Left forelimb (tissue), 1 donor: ENCODE measurements around the gene GALC.
"Not testable (repeated sequence)": the region's sequence is repeated elsewhere in the genome, so short reads cannot be mapped to it uniquely, and the experiment has no call there.

ENCODE experiments used
- DNase-seq: peaks from one replicate; pipeline ENCODE4 v3.0.0-alpha.2; 2018; ENCODE audit warnings: low spot score

Gene GALC

GRCh38 chr14:87992718-87993628 lies at the start of gene GALC:
TSS of gene GALC (minus strand) at chr14:87993182. CDS start at chr14:87993164, 18 bp downstream.
- DNase-seq, result peak; percentile 95

GRCh38 chr14:88040146-88040545 lies 47.2 kb upstream of the GALC start:
- DNase-seq, result no peak

- no peak for DNase-seq
Measured at GRCh38 chr14:88039197-88039596, 46.2 kb upstream of the GALC start.

GRCh38 chr14:88037325-88037724 lies 44.3 kb upstream of the GALC start:
- DNase-seq, result no peak

- DNase-seq, result no peak
Measured at GRCh38 chr14:88036422-88036821, 43.4 kb upstream of the GALC start.

GRCh38 chr14:88034076-88034475 lies 41.1 kb upstream of the GALC start:
- no peak for DNase-seq

GRCh38 chr14:88032373-88032772 lies 39.4 kb upstream of the GALC start:
- no peak for DNase-seq

- no peak for DNase-seq
Measured at GRCh38 chr14:88030892-88031291, 37.9 kb upstream of the GALC start.

GRCh38 chr14:88030079-88030478 lies 37.1 kb upstream of the GALC start:
- no peak for DNase-seq

- DNase-seq, result no peak
Measured at GRCh38 chr14:88029500-88029899, 36.5 kb upstream of the GALC start.

- no peak for DNase-seq
Measured at GRCh38 chr14:88026890-88027289, 33.9 kb upstream of the GALC start.

- DNase-seq, result no peak
Measured at GRCh38 chr14:88025313-88025712, 32.3 kb upstream of the GALC start.

- DNase-seq, result not testable (repeated sequence)
Measured at GRCh38 chr14:88024252-88025086, 31.5 kb upstream of the GALC start.

GRCh38 chr14:88023658-88024187 lies 30.7 kb upstream of the GALC start:
- DNase-seq, result no peak

GRCh38 chr14:88017535-88017934 lies 24.6 kb upstream of the GALC start:
- no peak for DNase-seq

- no peak for DNase-seq
Measured at GRCh38 chr14:88016768-88017167, 23.8 kb upstream of the GALC start.

- DNase-seq, result no peak
Measured at GRCh38 chr14:88013750-88014349, 20.9 kb upstream of the GALC start.

- DNase-seq, result no peak
Measured at GRCh38 chr14:88012495-88012894, 19.5 kb upstream of the GALC start.

- DNase-seq, result no peak
Measured at GRCh38 chr14:88010331-88010730, 17.3 kb upstream of the GALC start.

- no peak for DNase-seq
Measured at GRCh38 chr14:88009486-88009885, 16.5 kb upstream of the GALC start.

GRCh38 chr14:88008039-88008742 lies 15.2 kb upstream of the GALC start:
- no peak for DNase-seq

GRCh38 chr14:88007608-88008007 lies 14.6 kb upstream of the GALC start:
- no peak for DNase-seq
